Myocyte (in vitro differentiated cells): Measurements from ENCODE around the gene DPEP1. TPM values are rescaled to one million over a fixed set of nuclear protein-coding genes. Genes with fewer than 3 reads are reported as not detected.

Experiments
- DNase-seq: peaks from one replicate; pipeline ENCODE4 v3.0.0-alpha.2; 2012; ENCODE audit warnings: low read depth
- total RNA-seq: library from RNA; depleted of rRNA; stranded (reverse); fragments of >200 nt; gene quantifications from 2 replicates; pipeline ENCODE4 v1.2.3, GENCODE V29; 2014

DPEP1 gene
- total RNA-seq, 1 donor from 2014 or later = not detected

DNA sequence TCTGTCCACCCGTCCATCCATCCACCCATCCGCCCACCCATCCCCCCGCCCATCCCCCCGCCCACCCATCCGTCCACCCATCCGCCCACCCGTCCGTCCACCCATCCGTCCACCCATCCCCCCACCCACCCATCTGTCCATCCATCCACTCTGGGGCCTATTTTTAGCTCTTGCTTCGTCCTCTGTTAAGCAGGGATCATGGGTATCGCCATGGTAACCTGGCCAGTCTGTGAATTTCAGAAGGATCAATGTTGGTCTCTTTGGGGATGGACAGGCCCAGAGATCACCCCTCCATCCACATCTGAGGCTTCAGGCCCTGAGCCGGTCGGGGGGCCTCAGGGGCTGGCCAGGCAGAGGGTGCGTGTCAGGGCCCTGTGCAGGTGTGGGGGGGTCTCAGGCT, 15.2 kb upstream of the DPEP1 start:
- peak; percentile 43 for DNase-seq

DNA sequence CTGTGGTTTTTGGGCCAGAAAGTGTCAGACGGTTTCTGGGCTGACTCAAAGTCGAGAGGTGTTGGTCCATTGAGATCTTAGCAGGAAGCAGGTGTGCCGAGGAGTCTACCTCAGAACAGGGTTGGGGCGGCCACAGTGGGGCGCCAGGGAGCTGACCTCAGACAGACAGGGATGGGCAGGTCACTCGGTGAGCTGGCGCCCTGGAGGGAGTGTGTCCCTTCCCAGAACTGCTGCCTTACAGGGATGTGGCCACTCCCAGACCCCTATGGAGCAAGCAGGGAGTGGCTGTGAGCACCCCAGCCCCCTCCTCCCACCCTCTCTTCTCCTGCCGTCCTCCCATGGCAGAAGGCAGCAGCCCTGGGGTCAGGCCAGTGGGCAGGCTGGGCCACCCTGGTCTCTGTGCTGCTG, 14.0 kb upstream of the DPEP1 start:
- no peak for DNase-seq

DNA sequence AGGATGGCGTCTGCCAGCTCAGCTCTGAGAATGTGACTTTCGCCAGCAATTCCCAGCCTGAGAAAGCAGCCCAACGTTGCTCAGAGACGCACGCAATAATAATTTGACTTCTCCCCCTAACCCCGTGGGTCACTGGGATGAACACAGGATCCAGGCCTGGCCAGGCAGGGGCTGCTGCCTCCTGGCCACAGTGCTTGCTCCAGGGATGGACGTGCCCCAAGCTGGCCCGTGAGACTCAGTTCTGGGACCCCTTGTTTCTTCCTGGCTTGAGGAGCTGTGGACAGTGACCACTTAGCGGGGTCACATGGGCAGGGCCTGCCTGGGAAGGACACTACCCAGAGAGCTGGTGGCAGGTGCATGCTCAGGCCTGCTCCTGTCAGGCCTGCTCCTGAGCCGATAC, 13.5 kb upstream of the DPEP1 start:
- DNase-seq = no peak

DNA sequence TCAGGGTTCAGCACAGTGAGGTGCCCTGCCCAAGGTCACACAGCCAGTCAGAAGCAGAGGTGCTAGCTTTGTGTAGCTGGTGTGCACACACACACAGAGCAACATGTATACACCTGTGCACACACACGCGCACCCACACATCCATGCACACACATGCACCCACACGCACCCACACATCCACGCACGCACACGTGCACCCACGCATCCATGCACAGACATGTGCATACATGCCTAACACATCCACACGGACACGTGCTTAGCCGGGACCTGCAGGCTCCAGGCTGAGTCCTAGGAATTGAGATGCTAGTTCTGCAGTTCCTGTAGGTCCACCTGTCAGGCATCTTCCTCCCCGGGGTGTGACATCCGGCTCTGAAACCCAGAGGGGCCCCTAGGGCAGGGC, 13.0 kb upstream of the DPEP1 start:
- DNase-seq = no peak

DNA sequence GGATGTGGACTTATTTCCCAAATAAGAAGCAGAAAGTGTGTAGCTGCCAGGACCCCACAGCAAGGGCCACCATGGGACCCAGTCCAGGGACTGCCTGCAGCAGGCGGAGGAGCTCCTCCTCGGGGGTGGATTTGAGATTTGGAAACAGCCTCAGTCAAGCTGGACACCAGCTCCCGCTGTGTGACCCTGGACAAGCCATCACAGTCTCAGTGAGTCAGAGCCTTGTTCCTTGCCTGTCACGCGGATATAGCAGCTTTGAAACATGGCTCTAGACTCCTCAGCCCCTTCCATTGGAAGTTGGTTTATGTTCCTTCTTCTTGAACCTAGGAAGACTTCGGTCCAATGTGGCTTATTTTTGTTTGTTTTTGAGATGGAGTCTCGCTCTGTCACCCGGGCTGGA, 12.5 kb upstream of the DPEP1 start:
- no peak for DNase-seq

DNA sequence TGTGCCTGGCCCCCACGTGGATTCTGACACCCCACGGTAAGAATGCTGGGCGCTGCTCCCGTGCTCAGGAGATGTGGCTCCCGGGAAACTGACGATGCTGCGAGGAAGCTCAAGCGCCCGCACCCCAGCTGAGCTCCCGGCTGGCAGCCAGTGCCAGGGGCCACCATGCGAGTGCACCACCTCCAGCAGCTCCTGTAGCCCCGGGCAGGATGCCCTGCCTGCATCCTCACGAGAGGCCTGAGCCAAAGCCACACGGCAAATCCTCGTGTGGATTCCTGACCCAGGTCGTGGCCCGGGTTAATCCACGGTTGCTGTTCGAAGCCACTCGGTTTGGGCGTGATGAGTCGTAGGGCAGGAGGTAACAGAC, 11.6 kb upstream of the DPEP1 start:
- no peak for DNase-seq

DNA sequence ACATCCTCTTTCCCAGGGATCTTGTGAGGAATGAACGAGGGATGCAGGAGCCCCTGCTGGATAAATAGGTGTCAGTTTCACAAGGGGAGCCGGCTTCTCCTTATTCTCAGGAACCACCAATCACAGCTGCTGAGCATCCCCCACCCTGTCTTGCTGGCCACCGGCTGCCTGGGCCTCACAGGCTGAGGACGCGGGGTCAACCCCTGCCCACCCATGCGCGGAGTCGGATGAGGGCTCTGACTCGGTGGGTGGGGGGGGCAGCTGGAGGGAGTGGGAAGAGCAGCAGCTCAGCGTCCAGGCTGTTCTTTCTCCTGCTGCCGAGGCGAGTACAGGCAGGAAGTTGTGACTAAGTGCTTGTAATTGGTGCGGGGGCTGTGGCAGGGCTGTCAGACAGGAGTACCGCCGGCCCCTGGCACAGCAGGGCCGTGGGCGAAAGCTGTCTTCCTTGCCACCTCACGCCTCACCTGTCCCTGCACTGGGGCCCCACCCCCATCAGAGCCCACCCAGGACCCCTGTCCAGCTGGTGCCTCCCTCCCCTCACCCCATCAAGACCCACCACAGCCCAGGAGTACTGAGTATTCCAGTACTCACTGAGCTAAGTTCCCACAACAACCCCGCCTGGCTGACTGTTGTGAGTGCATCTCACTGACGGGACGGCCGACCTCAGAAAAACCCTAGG, 11.0 kb upstream of the DPEP1 start:
- DNase-seq = peak; percentile 47

DNA sequence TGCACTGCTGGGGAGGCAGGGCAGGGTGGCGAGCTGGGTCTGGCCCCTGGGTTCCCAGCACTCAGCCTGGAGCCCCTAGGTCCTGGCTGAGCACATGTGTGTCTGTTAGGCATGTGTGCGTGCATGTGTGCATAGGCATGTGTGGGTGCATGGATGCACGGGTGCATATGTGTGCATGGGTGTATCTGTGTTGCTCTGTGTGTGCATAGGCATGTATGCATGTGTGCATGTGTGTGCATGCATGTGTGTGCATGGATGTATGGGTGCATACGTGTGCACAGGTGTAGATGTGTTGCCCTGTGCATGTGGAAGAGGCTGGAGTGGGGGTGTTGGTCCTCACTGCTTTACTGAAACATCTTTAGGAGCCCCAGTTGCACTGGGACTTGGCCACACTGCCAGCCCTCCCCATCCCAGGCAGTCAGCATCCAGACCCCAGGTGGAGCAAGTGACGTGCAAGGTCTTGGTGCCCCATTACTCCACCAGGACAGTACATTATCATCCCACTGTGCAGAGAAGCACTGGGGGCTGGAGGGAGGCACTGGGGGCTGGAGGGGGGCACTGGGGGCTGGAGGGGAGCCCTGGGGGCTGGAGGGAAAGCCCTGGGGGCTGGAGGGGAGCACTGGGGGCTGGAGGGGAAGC, 10.4 kb upstream of the DPEP1 start:
- no peak for DNase-seq

DNA sequence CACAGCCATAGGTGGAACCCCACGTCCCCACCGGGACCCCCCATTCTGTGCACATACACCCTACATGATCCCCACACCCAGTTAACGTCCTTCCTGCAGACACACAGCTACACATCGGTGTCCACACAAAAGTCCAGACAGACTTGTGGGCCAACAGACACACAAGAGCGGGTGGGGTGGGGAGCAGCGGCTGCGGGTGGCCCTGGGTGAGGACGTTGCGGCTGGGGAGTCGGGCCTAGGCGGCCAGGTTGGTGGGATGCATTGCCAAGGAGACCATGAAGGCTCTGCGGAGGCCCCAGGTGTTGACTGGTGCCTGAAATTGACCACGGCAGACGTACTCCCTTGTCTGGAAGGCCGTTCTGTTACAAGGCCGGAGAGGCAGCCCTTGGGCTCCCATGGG, 8.7 kb upstream of the DPEP1 start:
- DNase-seq = no peak

DNA sequence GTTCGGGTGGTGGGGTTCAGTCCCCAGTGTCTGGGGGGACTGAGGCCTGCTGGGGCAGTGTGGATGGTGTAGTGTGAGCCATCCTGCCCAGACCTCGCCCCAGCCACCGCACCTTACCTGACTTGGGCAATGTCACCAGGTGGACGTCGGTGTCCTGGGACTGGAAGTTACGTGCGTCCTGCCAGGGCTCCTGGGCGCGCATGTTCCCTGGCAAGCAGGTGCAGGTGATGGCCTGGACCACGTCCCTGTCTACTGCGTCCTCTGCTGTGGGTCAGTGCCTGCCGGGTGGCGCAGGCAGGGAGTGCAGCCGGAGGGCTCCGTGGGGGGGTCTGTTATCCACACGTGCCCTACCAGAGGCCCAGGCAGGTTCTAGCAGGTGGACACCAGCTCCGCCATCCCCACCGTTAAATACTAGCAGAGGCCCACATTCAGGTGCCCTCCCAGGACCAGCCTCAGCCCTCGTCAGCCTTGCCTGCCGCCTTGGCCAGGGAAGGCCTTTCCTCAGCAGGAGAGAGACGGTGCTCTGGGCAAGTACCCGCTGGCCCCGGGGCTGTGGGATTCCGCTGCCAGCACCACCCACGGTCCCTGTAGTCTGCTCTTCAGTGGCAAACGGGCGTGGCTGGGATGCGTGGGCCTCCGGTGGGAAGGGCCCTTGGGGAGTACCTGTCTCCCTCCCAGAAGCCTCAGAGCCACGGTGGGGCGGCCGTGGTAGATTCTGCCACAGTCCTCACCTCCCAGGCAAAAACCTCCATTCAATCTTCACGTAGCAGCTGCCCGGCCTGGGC, 8.1 kb upstream of the DPEP1 start:
- DNase-seq = no peak

DNA sequence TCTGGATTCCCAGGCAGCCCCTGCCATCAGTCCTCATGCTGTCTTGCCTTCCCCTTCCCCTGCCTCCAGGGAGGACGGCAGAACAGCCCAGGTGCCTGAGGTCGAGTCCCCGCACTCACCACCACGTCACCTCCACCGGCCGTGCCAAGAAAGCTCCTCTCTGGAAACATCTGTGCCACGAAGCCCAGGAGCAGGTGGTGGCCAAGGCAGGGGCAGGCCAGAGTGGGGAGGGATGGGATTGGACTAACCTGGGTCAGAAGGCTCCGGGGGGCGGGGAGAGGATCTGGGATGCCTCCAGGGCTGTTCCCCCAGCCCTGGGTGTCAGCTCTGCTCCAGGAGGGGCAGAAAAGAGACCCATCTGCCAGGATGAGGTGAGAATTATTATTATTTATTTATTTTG, 7.4 kb upstream of the DPEP1 start:
- DNase-seq = no peak

DNA sequence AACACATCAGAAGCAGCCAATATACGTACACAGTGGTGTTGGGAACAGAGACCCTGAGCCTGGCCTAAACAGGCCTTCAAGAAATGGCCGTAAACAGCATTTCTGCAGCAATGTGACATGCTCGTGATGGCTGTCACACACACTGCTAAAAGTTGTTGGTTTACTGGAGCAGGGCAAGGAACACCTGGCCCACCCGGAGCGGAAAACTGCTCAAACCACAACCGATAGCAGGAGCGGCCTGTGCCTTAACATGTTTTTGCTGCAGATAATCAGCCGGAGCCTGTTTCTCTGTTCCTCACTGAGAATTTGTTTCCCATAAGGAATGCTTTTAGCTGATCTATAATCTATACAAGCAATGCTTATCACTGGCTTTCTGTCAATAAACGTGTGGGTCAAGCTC, 6.0 kb upstream of the DPEP1 start:
- no peak for DNase-seq

DNA sequence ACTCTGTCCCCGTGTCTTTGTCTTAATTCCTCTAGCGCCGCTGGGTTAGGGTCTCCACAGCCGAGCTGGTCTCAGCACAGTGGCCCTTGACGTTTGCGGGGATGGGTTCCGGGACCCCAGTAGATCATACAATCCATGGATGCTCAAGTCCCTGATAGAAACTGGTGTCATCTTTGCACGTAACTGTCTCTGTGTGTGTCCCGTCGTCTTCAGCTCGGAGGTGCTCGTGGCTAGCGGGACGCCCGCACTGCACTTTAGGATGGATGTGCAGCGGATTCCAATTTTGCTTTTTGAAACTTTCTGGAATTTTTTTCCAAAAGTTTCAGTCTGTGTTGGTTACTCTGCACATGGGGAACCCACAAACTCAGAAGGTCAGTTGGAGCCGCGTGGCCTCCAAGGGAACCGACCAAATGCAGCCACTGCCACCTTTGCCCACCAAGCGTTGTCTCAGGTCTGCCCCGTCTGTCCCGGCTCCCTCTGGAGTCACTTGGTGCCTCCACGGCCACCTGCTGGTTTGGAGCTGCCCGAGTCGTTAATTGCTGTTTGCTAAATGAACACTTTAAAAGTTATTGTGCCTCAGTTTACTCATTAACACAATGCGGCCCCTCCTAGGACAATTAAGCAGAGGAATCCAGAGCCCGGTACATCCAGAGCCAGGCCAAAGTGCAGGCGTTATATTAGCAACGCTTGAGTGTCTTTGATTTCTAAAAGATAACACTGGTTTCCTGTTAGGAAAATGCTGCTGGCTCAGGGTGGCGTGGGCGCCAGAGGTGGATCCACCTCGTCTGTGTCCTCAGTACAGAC, 5.3 kb upstream of the DPEP1 start:
- no peak for DNase-seq

DNA sequence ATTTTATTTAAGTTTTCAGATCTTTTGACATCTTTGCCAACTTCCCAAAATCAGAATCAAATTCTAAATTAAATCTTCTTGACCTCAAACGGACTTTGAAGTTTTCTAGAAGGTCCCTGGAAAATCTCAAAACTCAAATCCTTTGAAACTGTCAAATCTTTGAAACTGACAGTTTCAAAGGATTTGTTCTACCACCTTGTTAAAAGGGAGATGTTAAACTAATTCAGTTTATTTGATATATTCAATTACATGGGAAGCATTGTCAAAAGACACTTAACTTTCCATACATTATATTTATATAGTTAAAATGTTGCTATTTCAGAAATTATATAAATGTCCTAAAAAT, 3.4 kb upstream of the DPEP1 start:
- no peak for DNase-seq

DNA sequence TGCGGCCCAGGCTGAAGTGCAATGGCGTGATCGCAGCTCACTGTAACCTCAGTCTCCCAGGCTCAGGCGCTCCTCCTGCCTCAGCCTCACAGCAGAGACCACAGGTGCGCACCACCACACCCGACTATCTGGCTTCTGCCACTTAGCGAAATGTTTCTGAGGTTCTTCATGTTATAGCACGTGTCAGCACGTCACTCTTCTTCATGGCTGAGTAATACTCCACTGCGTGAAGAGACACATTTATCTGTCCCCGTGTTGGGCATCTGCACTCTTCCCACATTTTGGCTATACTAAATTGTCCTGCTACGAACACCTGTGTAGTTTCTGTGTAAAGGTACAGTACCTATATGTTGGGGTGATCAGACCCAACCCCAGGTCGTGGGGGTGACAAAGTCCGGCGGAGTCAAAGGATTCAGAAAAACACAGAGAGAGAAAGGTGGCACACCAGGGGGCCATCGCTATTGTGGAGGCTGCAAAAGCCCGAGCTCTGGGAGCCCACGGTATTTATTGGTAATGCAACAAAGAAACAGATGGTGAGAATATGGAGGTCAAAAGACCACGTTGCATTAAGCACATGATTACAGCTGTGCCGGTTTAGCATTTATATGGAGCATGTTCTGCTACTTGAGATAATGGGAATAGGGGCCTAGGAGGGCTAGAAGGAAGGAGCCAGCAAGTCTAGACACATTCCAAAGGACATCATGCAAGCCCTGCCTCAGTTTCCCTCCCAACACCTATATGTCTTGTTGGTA, 851 bp upstream of the DPEP1 start:
- DNase-seq = no peak

DNA sequence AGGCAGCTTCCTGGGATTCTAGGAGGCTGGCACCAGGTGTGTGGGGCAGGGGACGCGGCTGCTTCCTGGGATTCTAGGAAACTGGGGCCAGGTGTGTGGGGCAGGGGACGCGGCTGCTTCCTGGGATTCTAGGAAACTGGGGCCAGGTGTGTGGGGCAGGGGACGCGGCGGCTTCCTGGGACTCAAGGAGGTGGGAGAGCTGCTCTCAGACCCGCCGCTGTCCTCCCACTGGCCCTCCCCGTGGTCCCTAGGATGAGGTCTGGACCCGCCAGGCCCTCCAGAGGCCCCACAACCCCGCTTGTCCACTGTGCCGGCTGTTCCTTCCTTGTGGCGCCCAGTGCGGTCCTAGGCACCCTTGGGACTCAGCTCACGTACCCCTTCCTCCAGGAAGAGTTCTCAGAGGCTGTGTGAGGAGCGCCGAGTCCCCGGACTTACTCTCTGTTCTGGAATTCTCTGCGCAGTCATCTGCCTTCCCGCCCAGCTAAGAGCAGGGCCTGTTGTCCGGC, 565 bp downstream of the DPEP1 start:
- no peak for DNase-seq

DNA sequence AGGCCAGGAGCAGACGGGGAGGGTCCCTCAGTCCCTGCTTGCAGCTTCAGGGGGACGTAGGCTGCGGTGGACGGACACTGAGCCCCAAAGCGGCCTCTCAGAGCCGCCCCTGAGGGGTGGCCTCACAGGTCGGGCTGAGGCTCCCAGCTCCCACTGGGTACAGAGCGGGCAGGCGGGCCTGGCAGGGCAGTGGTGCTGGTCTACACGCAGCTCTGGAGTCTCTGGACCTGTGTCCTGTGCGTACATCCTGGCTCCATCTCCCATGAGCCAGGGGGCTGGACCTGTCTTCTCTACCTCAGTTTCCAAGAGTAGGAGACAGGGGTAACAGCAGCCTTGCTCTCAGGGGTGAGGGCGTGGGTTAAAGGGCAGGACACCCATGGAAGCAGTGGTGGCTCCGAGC, 1.7 kb downstream of the DPEP1 start:
- no peak for DNase-seq

DNA sequence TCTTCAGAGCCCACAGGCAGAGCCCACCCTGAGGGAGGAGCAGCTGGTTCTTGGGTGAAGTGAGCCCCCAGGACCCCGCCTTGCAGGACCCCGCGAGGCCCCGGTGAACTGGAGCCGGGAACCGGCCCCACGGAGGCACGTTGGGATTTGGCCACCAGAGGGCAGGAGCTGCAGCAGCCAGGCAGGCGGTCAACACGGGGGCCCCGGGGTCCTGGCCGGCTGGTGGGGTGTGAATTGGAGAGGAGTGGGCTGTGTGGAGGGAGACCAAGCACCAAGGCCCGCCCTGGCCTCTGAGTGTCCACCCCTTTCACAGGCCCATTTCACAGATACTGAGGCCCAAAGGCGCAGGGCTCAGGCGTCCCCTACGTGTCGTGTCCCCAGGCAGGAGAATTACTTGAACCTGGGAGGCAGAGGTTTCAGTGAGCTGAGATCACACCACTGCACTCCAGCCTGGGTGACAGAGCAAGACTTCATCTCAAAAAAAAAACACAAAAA, 2.2 kb downstream of the DPEP1 start:
- DNase-seq = no peak

DNA sequence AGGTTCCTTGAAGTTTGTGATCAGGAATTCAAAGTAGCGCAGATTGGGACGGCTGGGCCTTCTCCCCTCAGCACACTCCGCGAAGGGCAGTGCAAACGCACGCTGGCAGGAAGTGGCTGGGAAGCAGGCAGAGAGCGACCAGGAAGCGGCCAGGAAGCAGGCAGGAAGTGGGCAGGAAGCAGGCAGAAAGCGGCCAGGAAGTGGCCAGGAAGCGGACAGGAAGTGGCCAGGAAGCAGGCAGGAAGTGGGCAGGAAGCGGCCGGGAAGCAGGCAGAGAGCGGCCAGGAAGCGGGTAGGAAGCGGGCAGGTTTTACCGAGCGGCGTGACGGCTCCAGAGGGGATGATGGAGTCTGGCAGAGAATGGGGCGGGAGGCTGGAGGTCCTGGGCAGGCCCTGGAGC, 3.2 kb downstream of the DPEP1 start:
- no peak for DNase-seq

DNA sequence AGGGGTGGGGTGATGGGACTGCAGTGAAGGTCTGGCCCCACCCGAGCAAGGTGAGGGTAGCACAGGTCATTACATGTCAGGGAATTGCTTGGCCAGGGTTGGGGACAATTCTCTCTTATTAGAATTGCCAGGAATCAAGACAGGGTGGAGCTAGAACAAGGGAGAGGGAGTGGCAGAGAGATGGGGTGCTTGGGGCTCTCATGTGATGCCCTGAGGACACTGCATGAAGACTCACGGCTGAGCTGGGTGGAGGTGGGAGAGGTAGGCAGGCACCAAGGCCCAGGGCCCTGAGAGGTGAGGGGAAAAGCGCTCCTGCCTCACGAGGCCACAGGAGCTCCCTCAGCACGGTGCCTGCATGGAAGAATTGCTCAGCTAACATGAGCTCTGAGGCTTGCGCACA, 3.6 kb downstream of the DPEP1 start:
- no peak for DNase-seq
